C4-2B (cell line): ENCODE data around the gene MEOX2.

Source experiments
- H3K27ac ChIP-seq: fragments of 450-650 bp; 2 replicates; pipeline ENCODE4 v1.5.1; 2017
- CTCF ChIP-seq: fragments of 450-650 bp; conservative IDR thresholded peaks from 2 replicates; pipeline ENCODE4 v1.5.1; 2017; ENCODE audit warnings: mild to moderate bottlenecking
- ZFX ChIP-seq: fragments of 450-650 bp; IDR thresholded peaks from 2 replicates; pipeline ENCODE4 v1.6.1; 2017

Gene MEOX2

DNA sequence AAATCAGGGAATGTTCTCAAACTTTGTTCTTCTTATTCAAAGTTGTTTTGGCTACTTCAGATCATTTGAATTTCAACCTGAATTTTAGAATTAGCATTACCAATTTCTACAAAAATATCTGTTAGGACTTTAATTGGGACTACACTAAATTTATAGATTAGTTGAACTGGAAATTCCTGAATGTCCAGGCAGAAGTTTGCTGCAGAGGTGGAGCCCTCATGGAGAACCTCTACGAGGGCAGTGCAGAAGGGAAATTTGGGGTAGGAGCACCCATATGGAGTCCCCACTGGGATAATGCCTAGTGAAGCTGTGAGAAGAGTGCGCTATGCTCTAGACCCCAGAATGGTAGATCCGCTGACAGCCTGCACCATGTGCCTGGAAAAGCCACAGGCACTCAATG is 101.9 kb downstream of the MEOX2 start:
- TF ChIP-seq CTCF (no peak), ZFX (no peak)
- H3K27ac ChIP-seq: no peak overlapping the region

GRCh38 chr7:15582773-15583172 is 103.7 kb downstream of the MEOX2 start:
- H3K27ac ChIP-seq: no peak overlapping the region

GRCh38 chr7:15581352-15581951 is 105.0 kb downstream of the MEOX2 start:
- no peak for TF ChIP-seq ZFX
- TF ChIP-seq CTCF: no peak

More at GRCh38 chr7:15582773-15583172, 103.7 kb downstream of the MEOX2 start:
- TF ChIP-seq CTCF (no peak), ZFX (no peak)

DNA sequence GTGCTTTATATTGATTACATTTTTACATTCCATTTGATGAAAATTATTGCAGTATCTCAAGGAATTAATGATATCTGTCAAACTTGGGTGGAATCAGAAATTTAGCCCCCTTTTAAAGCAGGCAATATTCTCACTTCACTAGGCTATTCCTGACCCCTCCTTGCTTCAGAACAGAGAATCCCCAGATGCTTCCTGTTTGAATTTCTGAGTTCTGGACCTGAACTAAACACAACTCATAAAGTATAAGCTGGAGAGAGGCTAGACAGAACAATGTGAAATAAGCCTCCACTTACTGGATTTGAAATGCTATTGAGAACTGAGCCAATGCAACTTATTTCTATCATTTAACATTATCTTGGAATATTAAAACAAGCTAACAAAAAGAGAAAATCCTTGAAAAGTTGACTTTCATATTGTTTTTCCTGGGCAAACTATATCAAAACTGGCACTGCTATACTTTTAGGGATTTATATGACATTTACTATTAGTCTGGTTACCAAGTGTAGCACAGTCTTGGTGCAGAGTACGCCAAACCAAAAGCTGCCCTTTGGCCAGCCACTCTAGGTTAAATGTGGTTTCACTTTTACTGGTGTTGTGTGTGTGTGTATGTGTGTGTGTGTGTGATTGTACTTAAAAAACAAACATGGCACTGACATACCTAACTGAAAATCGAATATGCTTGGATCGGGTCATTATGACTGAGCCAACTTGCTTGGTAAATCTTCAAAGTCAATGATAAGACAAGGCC is 105.7 kb downstream of the MEOX2 start:
- no peak for TF ChIP-seq ZFX
- TF ChIP-seq CTCF: no peak
- no peak overlapping the region for H3K27ac ChIP-seq

More at GRCh38 chr7:15581352-15581951, 105.0 kb downstream of the MEOX2 start:
- H3K27ac ChIP-seq: no peak overlapping the region

- no peak overlapping the region for H3K27ac ChIP-seq
- TF ChIP-seq ZFX (no peak), CTCF (no peak)
Observed at GRCh38 chr7:15577600-15577999, 108.9 kb downstream of the MEOX2 start.

GRCh38 chr7:15571301-15571878 is 115.1 kb downstream of the MEOX2 start:
- H3K27ac ChIP-seq: no peak overlapping the region
- TF ChIP-seq CTCF: no peak
- no peak for TF ChIP-seq ZFX

DNA sequence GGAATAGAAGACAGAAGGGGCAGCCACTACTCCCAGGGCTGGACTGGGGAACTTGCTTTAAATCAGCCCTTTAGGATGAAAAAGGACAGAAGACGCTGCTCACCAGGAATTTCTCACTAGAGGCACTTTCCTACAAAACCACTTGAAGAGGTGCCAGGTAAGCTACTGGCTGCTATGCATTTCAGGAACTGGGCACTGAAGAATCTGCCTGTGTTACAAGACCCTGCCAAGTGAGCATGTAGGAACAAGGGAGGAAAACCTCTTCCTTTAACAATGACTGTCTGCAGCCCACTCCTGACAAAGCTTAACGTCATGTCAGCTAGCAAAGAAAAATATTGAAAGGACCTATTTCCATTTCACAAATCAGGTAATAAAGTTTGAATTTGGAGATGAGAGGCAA is 118.8 kb downstream of the MEOX2 start:
- no peak for TF ChIP-seq ZFX
- TF ChIP-seq CTCF: no peak
- H3K27ac ChIP-seq: no peak overlapping the region
